Endothelial cell of hepatic sinusoid (primary cell): ENCODE data around the gene ANKRD35.
"Not testable (repeated sequence)": the region's sequence is repeated elsewhere in the genome, so short reads cannot be mapped to it uniquely, and the experiment has no call there.

Experiments
- in situ Hi-C: cut with HindIII; loops from 2 replicates; pipeline ENCODE4 v1.10.0; 2017; ENCODE audit warnings: low sequenced_read_pairs

ANKRD35 gene

GRCh38 chr1:145885738-145886287, at the start of gene ANKRD35:
Gene ANKRD35, minus strand, starts transcription at chr1:145885866. Its CDS starts 108 bp downstream, at chr1:145885758.
- in situ Hi-C loops: no loop called here

- in situ Hi-C loops: not testable (repeated sequence)
Observed at GRCh38 chr1:145932522-145933009, 46.9 kb upstream of the ANKRD35 start.

GRCh38 chr1:145927916-145928643, 42.4 kb upstream of the ANKRD35 start:
- in situ Hi-C loops: no loop called here

GRCh38 chr1:145927063-145927886, 41.6 kb upstream of the ANKRD35 start, which contains the start of gene RBM8A:
Gene RBM8A, minus strand, starts transcription at chr1:145927484. Its CDS starts 58 bp downstream, at chr1:145927426.
- in situ Hi-C loops: no loop called here

- in situ Hi-C loops: no loop called here
Observed at GRCh38 chr1:145926686-145927062, 41.0 kb upstream of the ANKRD35 start.

GRCh38 chr1:145922266-145922665, 36.6 kb upstream of the ANKRD35 start:
- in situ Hi-C loops: no loop called here

GRCh38 chr1:145920297-145920696, 34.6 kb upstream of the ANKRD35 start:
- in situ Hi-C loops: not testable (repeated sequence)

- in situ Hi-C loops: loop anchor here (5.0 kb wide), 3 partner anchors 42 to 88 kb away; partner anchors contain the start of gene NUDT17
Observed at GRCh38 chr1:145918992-145919939, 33.6 kb upstream of the ANKRD35 start.

GRCh38 chr1:145918144-145918991, 32.7 kb upstream of the ANKRD35 start, which contains the start of gene PEX11B:
Gene PEX11B, minus strand, starts transcription at chr1:145918717. Its CDS starts 29 bp downstream, at chr1:145918688.
- in situ Hi-C loops: loop anchor here (5.0 kb wide), 3 partner anchors 41 to 89 kb away; partner anchors contain the start of gene NUDT17

- in situ Hi-C loops: loop anchor here (5.0 kb wide), 3 partner anchors 40 to 90 kb away; partner anchors contain the start of gene NUDT17
Observed at GRCh38 chr1:145917595-145917994, 31.9 kb upstream of the ANKRD35 start.

- in situ Hi-C loops: loop anchor here (5.0 kb wide), 3 partner anchors 39 to 91 kb away; partner anchors contain the start of gene NUDT17
Observed at GRCh38 chr1:145916745-145917144, 31.1 kb upstream of the ANKRD35 start.

GRCh38 chr1:145912128-145912641, 26.5 kb upstream of the ANKRD35 start:
- in situ Hi-C loops: no loop called here

- in situ Hi-C loops: no loop called here
Observed at GRCh38 chr1:145908653-145909052, 23.0 kb upstream of the ANKRD35 start.

- in situ Hi-C loops: no loop called here
Observed at GRCh38 chr1:145906954-145907753, 21.5 kb upstream of the ANKRD35 start.

- in situ Hi-C loops: no loop called here
Observed at GRCh38 chr1:145901312-145902021, 15.8 kb upstream of the ANKRD35 start.

GRCh38 chr1:145898756-145899155, 13.1 kb upstream of the ANKRD35 start:
- in situ Hi-C loops: no loop called here

- in situ Hi-C loops: no loop called here
Observed at GRCh38 chr1:145897969-145898368, 12.3 kb upstream of the ANKRD35 start.
